Astrocyte of the cerebellum (primary cell): ENCODE data around the gene CLASP1.

Experiments used
- DNase-seq: peaks from one replicate; pipeline ENCODE4 v3.0.0-alpha.2; 2011; ENCODE audit warnings: low read depth
- H3K4me3 ChIP-seq: 2 replicates; pipeline ENCODE4 v1.5.1; 2011; ENCODE audit warnings: mild to moderate bottlenecking, low read depth, low read length, moderate library complexity
- in situ Hi-C: cut with HindIII; loops from 2 replicates; pipeline ENCODE4 v1.10.0; 2017; ENCODE audit warnings: low sequenced_read_pairs
- TF ChIP-seq, protein P1 (sequence below): IDR thresholded peaks from 2 replicates; pipeline ENCODE4 v1.5.1; 2012; ENCODE audit warnings: low read length, low read depth, moderate library complexity, mild to moderate bottlenecking; ENCODE audit errors: missing control alignments

The CLASP1 gene

DNA sequence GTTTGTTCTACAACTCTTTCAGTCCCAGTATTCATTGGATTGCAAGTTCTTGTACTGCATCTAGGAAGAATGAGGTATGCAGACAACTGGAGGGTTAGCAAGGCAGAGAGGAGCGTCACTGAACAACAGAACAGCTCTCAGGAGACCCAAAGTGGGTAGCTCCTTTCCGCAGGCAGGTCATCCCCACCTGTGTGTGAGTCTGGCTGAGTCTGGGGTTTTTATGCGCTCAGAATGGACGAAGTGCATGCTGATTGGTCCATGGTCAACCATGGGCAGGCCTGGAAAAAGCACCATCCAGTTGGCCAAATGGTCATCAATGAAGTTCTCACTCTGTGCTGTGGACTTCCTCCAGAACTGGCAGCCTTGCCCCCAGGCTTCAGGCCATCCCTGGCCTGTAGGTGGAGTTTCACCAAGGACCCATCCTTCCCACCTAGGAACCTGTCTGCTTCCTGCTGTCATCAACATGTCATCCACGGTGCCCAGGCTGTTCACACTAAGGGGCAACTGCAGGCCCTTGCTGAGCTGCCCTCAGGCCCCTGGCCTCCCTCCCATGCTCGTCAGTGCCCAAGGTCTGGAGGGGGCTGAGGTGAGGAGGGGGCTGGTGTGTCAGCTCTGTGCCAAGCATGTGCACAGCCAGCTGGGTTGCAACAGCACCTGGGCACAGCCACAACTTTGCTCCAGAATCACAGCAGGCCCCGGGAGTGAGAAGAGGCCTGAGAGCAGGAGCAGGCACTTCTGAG, 353.2 kb downstream of the CLASP1 start:
- DNase-seq, result no peak
- no peak overlapping the region for H3K4me3 ChIP-seq
- in situ Hi-C loops, result no loop called here
- TF ChIP-seq, protein P1, sequence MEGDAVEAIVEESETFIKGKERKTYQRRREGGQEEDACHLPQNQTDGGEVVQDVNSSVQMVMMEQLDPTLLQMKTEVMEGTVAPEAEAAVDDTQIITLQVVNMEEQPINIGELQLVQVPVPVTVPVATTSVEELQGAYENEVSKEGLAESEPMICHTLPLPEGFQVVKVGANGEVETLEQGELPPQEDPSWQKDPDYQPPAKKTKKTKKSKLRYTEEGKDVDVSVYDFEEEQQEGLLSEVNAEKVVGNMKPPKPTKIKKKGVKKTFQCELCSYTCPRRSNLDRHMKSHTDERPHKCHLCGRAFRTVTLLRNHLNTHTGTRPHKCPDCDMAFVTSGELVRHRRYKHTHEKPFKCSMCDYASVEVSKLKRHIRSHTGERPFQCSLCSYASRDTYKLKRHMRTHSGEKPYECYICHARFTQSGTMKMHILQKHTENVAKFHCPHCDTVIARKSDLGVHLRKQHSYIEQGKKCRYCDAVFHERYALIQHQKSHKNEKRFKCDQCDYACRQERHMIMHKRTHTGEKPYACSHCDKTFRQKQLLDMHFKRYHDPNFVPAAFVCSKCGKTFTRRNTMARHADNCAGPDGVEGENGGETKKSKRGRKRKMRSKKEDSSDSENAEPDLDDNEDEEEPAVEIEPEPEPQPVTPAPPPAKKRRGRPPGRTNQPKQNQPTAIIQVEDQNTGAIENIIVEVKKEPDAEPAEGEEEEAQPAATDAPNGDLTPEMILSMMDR, result no peak

DNA sequence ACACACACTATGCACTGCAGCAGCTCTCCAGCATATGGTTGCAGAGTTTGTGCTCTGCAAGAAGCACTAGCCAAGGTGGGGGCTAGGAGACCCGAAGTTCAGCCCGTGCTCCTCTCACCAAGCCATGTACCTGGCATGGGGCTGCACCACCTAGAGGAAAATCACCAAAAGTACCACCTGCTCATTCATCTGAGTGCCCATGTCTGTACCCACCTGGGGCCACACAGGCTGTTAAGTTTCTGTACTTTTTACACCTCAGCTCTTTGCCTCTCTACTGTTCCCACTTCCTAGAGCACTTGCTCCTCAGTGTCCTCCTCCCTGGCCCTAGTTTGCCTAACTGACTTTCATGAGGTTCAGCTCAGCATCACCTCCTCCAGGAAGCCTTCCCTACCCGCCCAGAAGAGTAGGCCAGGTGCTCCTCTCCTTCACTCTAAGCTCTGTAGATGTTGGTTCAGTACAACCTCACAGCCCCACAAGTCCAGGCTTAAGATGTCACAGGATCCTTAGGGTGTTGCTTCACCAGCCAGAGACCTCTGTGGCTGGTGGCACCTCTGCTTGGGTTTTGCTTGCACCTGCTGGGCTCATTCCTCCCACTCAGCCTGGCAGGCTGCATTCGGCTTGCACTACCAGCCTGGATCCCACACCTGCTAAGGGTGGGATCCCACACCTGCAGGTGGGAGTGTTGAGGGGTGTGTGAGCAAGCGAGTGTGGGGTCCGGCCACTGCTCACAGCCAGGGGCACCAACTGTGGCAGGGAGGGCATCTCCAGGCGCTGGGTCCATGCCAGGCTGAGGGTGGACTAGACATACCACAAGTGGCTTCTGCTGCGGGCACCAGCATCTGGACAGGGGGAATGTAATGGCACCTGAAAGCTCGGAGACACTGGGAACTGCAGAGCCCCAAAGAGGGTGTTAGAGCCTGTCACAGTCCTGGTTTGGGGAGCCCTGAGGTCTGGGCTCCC, 354.1 kb downstream of the CLASP1 start:
- H3K4me3 ChIP-seq, result no peak overlapping the region
- TF ChIP-seq, protein P1, result no peak
- no peak for DNase-seq
- in situ Hi-C loops, result no loop called here

DNA sequence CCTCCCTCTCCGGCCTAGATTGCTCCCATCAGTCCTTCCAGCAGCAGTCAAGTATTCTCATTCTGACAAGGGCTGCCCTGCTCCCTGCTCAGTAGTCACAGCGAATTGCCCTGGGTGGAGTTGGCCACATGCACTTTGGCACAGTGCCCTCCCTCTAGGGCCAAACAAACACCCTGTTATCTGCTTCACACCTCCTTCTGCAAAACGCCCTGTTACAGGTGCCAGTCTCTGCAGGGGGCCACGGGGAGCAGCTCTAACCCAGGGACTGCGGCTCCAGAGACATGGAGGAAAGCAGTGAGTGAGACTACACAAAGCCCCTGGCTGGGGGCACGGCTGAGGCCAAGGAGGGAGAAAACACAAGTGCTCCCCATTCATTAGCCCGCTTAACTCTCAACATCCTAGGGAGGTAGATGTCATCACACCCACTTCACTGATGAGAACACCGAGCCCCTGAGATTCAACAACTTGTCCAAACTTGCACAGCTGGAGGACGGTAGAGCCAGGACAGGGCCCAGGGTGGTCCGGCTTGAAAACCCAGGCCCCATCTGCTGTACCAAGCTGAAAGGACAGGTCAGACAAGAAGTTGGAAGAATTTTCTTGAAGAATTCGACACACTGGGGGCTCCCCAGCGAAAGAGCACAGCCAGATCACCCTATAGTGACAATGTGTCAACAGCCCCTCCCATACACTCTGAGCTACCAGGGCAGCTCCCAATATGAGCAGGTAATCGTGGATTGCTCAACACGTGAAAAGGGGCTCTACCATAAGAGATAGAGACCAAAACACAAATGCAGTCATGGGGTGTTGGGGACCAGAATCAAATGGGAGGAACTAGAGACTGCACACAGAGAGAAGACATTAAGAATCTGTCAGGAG, 355.6 kb downstream of the CLASP1 start:
- DNase-seq, result no peak
- H3K4me3 ChIP-seq, result no peak overlapping the region
- in situ Hi-C loops, result no loop called here
- TF ChIP-seq, protein P1, result no peak

DNA sequence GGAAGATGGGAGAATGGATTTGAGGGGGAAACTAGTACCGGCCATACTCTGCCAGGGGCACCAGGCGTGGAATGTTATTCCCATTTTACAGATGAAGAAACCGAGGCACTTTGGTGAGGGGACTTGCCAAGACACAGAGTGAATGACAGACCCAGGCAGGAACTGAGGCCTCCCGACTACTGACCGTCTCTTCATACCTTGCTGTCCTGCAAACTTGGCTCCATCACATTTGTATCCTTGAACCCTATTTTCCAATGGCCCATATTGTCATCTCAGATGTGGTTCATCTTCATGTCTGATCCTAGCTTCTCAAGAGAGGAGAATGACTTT, 358.0 kb downstream of the CLASP1 start:
- TF ChIP-seq, protein P1, result no peak
- no peak overlapping the region for H3K4me3 ChIP-seq
- DNase-seq, result no peak
- in situ Hi-C loops, result no loop called here

DNA sequence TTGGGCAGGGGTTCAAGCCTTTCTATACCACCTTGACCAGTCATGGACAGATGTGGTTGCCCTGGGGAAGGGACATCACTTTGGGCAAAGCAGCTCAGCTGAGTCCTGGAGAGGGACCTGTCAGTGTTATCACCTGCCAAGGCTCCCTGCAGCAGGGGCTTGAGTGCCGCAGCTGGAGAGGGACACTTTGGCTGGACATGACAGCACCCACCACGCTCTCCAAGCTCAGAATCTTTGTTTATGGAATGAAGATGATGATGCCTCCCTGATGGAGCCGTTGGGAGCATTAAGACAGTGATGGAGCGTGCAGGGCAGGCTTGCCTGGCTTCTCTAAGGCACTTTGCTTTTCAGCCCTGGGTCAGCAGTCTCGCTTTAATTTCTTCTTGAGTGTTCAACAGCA, 360.0 kb downstream of the CLASP1 start:
- TF ChIP-seq, protein P1, result no peak
- in situ Hi-C loops, result no loop called here
- H3K4me3 ChIP-seq, result no peak overlapping the region
- no peak for DNase-seq
